Measurements from ENCODE around the gene EFNA5.

The EFNA5 gene

DNA sequence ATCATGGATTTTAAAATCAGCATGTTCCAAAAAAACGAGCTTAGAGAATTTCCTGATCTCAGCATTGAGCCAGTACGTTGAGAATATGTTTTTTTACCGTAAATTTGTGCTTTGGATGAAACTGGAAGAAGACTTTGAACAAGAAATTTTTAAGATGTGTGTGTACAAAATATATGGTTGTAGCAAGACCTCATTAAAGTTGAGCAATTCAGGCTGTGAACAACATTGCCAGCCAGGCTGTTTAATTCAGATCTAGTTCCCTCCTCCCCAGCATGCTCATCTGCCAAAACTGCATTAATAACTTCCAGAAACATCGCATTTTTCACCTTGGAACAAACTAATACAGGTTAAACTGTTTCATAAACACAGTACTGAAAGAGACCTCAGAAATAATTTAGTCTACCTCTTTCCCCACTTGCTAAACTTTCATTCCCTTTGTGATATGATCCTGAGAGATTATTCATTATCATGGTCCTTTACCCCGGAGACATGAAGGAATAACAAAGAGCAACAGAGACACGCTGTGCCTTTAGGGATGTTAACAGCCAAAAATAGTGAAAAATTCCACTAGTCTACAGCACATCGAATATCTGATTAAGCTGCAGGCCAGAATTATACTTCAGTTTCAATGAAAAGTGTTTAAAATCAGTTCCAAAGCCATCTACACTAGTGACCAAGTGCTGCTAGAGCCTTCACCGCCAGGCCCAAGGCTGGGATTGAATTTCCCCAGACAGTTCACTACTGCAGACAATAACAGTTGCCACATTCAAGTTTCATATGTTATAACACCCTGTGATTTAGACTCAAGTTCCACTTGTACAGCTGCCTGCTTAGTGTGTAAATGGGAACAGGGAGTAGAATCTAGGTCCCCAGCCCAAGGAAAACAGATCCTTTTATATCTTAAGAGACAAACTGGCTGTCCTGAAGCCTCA lies 89.6 kb downstream of the EFNA5 start:
- H3F3A ChIP-seq (ENCODE audit: insufficient read depth, low read length): no peaks in the 10 kb centered on the region
- H3K27ac ChIP-seq (ENCODE audit: low read depth, low read length, poor library complexity, severe bottlenecking): no peak overlapping the region
- no peak for TF ChIP-seq EZH2 (IDR thresholded peaks at IDR 0.05; ENCODE audit: borderline replicate concordance, low read length)
- H3K9me3 ChIP-seq (ENCODE audit: low read length): no peaks in the 10 kb centered on the region
- no peaks in the 10 kb centered on the region for H3K79me2 ChIP-seq (ENCODE audit: insufficient read depth, low read length)
- no peaks in the 10 kb centered on the region for H3K27me3 ChIP-seq (ENCODE audit: insufficient read depth, low read length)
- no peaks in the 10 kb centered on the region for H3K9me2 ChIP-seq (ENCODE audit: low read depth, low read length)
- H2AFZ ChIP-seq (ENCODE audit: low read length): no peak overlapping the region
- H3K4me2 ChIP-seq (ENCODE audit: low read length): no peak overlapping the region
- H3K4me3 ChIP-seq (ENCODE audit: low read depth, low read length, poor library complexity, severe bottlenecking): no peak overlapping the region
- H3K36me3 ChIP-seq (ENCODE audit: insufficient read depth, low read length): no peaks in the 10 kb centered on the region
- no peaks in the 10 kb centered on the region for H3K4me1 ChIP-seq (ENCODE audit: insufficient read depth, low read length, severe bottlenecking)
- H3K9ac ChIP-seq (ENCODE audit: low read length): no peak overlapping the region
- H4K20me1 ChIP-seq (ENCODE audit: insufficient read depth, low read length): no peaks in the 10 kb centered on the region

GRCh38 chr5:107578051-107578635 lies 92.6 kb downstream of the EFNA5 start:
- peaks cover 6% of the 10 kb centered on the region for H3K4me1 ChIP-seq (ENCODE audit: insufficient read depth, low read length, severe bottlenecking)

DNA sequence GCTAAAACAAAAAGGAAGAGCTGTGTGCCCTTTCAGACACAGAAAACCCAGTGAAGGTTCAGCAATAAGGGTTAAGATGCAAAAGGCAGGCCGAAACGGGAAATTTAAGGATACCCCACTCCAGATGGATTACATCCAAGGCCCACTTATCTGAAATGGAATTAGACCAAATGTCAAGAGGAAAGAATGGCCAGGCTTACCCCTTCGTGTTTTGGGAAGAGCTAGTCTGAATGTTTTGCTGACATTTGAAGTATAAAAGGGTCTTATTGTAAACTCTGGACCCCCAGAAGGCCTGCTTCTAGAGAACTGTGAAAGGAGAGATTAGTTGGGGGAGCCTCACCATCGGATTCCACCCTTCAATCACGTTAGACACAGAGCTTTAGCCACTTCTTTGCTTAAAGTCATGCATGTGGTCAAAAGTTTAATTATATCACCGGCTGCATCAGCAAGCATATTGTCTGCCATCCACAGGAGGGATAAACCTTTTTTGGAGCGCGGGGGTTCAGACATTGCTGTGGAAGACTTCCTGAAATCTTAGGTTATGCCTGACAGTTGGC lies 93.3 kb downstream of the EFNA5 start:
- Histone ChIP-seq H3K9me3 (ENCODE audit: low read length) (no peaks in the 10 kb centered on the region), H3K27ac (ENCODE audit: low read depth, low read length, poor library complexity, severe bottlenecking) (no peak overlapping the region), H3F3A (ENCODE audit: insufficient read depth, low read length) (no peaks in the 10 kb centered on the region), H3K9ac (ENCODE audit: low read length) (no peak overlapping the region), H2AFZ (ENCODE audit: low read length) (no peak overlapping the region), H3K79me2 (ENCODE audit: insufficient read depth, low read length) (no peaks in the 10 kb centered on the region), H3K4me1 (ENCODE audit: insufficient read depth, low read length, severe bottlenecking) (peaks cover 7% of the 10 kb centered on the region), H4K20me1 (ENCODE audit: insufficient read depth, low read length) (no peaks in the 10 kb centered on the region), H3K4me2 (ENCODE audit: low read length) (no peak overlapping the region), H3K36me3 (ENCODE audit: insufficient read depth, low read length) (no peaks in the 10 kb centered on the region), H3K4me3 (ENCODE audit: low read depth, low read length, poor library complexity, severe bottlenecking) (no peak overlapping the region), H3K27me3 (ENCODE audit: insufficient read depth, low read length) (no peaks in the 10 kb centered on the region), H3K9me2 (ENCODE audit: low read depth, low read length) (no peaks in the 10 kb centered on the region)
- no peak for TF ChIP-seq EZH2 (IDR thresholded peaks at IDR 0.05; ENCODE audit: borderline replicate concordance, low read length)
- TF ChIP-seq, protein P1, sequence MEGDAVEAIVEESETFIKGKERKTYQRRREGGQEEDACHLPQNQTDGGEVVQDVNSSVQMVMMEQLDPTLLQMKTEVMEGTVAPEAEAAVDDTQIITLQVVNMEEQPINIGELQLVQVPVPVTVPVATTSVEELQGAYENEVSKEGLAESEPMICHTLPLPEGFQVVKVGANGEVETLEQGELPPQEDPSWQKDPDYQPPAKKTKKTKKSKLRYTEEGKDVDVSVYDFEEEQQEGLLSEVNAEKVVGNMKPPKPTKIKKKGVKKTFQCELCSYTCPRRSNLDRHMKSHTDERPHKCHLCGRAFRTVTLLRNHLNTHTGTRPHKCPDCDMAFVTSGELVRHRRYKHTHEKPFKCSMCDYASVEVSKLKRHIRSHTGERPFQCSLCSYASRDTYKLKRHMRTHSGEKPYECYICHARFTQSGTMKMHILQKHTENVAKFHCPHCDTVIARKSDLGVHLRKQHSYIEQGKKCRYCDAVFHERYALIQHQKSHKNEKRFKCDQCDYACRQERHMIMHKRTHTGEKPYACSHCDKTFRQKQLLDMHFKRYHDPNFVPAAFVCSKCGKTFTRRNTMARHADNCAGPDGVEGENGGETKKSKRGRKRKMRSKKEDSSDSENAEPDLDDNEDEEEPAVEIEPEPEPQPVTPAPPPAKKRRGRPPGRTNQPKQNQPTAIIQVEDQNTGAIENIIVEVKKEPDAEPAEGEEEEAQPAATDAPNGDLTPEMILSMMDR (IDR thresholded peaks at IDR 0.05; ENCODE audit: low read length): no peak

More at GRCh38 chr5:107578051-107578635, 92.6 kb downstream of the EFNA5 start:
- no peak overlapping the region for H3K27ac ChIP-seq (ENCODE audit: low read depth, low read length, poor library complexity, severe bottlenecking)
- H3K9ac ChIP-seq (ENCODE audit: low read length): no peak overlapping the region
- H3K9me3 ChIP-seq (ENCODE audit: low read length): no peaks in the 10 kb centered on the region
- no peaks in the 10 kb centered on the region for H3K79me2 ChIP-seq (ENCODE audit: insufficient read depth, low read length)
- H3K36me3 ChIP-seq (ENCODE audit: insufficient read depth, low read length): no peaks in the 10 kb centered on the region
- H3K4me3 ChIP-seq (ENCODE audit: low read depth, low read length, poor library complexity, severe bottlenecking): no peak overlapping the region
- H3F3A ChIP-seq (ENCODE audit: insufficient read depth, low read length): no peaks in the 10 kb centered on the region
- H2AFZ ChIP-seq (ENCODE audit: low read length): no peak overlapping the region
- no peaks in the 10 kb centered on the region for H3K27me3 ChIP-seq (ENCODE audit: insufficient read depth, low read length)
- H3K9me2 ChIP-seq (ENCODE audit: low read depth, low read length): no peaks in the 10 kb centered on the region
- H3K4me2 ChIP-seq (ENCODE audit: low read length): no peak overlapping the region
- TF ChIP-seq EZH2 (IDR thresholded peaks at IDR 0.05; ENCODE audit: borderline replicate concordance, low read length): no peak
- TF ChIP-seq, protein P1 (IDR thresholded peaks at IDR 0.05; ENCODE audit: low read length): no peak
- H4K20me1 ChIP-seq (ENCODE audit: insufficient read depth, low read length): no peaks in the 10 kb centered on the region

All from OCI-LY1 (cell line).